Epithelial cell of prostate (primary cell): Measurements from ENCODE around the gene FAH.
"Not testable (repeated sequence)": the region's sequence is repeated elsewhere in the genome, so short reads cannot be mapped to it uniquely, and the experiment has no call there.

Source experiments
- DNase-seq: peaks from one replicate; pipeline ENCODE4 v3.0.0-alpha.2; 2011; ENCODE audit warnings: low read depth, low spot score
- H3K27ac ChIP-seq: fragments of 450-650 bp; 2 replicates; pipeline ENCODE4 v1.5.1; 2017; ENCODE audit warnings: mild to moderate bottlenecking

Gene FAH

GRCh38 chr15:80142646-80143045 is 10.2 kb upstream of the FAH start:
- no peak overlapping the region for H3K27ac ChIP-seq
- DNase-seq: no peak

GRCh38 chr15:80151148-80151547 is 1.7 kb upstream of the FAH start:
- no peak for DNase-seq
- H3K27ac ChIP-seq: no peak overlapping the region

GRCh38 chr15:80151576-80151975 is 1.2 kb upstream of the FAH start:
- no peak overlapping the region for H3K27ac ChIP-seq
- DNase-seq: no peak

- DNase-seq: peak; percentile 64
- H3K27ac ChIP-seq: peak overlapping the region; percentile 33
Measured at GRCh38 chr15:80152180-80152895, 461 bp upstream of the FAH start.

- DNase-seq: no peak
- H3K27ac ChIP-seq: peak overlapping the region; percentile 33
Measured at GRCh38 chr15:80153900-80154299, 1.1 kb downstream of the FAH start.

GRCh38 chr15:80154336-80154735 is 1.5 kb downstream of the FAH start:
- no peak overlapping the region for H3K27ac ChIP-seq
- DNase-seq: no peak

- no peak overlapping the region for H3K27ac ChIP-seq
Measured at GRCh38 chr15:80155001-80155377, 2.2 kb downstream of the FAH start.

GRCh38 chr15:80155378-80156175 is 2.8 kb downstream of the FAH start:
- not testable (repeated sequence) for H3K27ac ChIP-seq, DNase-seq

More at GRCh38 chr15:80155001-80155377, 2.2 kb downstream of the FAH start:
- DNase-seq: no peak

- H3K27ac ChIP-seq: no peak overlapping the region
- no peak for DNase-seq
Measured at GRCh38 chr15:80156176-80156720, 3.4 kb downstream of the FAH start.

- H3K27ac ChIP-seq: no peak overlapping the region
- DNase-seq: no peak
Measured at GRCh38 chr15:80157215-80157614, 4.4 kb downstream of the FAH start.

GRCh38 chr15:80159301-80159700 is 6.5 kb downstream of the FAH start:
- DNase-seq: no peak
- no peak overlapping the region for H3K27ac ChIP-seq

- no peak for DNase-seq
- H3K27ac ChIP-seq: peak overlapping the region; percentile 67
Measured at GRCh38 chr15:80159811-80160569, 7.2 kb downstream of the FAH start.

- H3K27ac ChIP-seq: peak overlapping the region; percentile 67
- DNase-seq: peak; percentile 73
Measured at GRCh38 chr15:80160570-80161156, 7.9 kb downstream of the FAH start.

- no peak overlapping the region for H3K27ac ChIP-seq
- no peak for DNase-seq
Measured at GRCh38 chr15:80161468-80162016, 8.7 kb downstream of the FAH start.

GRCh38 chr15:80162059-80162554 is 9.3 kb downstream of the FAH start:
- no peak overlapping the region for H3K27ac ChIP-seq

GRCh38 chr15:80163217-80163616 is 10.4 kb downstream of the FAH start:
- no peak overlapping the region for H3K27ac ChIP-seq
- DNase-seq: no peak

More at GRCh38 chr15:80162059-80162554, 9.3 kb downstream of the FAH start:
- no peak for DNase-seq

- no peak overlapping the region for H3K27ac ChIP-seq
- DNase-seq: no peak
Measured at GRCh38 chr15:80163897-80164296, 11.1 kb downstream of the FAH start.

- no peak for DNase-seq
- H3K27ac ChIP-seq: peak overlapping the region; percentile 14
Measured at GRCh38 chr15:80167936-80168335, 15.1 kb downstream of the FAH start.

GRCh38 chr15:80168421-80168820 is 15.6 kb downstream of the FAH start:
- peak overlapping the region; percentile 14 for H3K27ac ChIP-seq
- DNase-seq: no peak
